ENCODE data around the gene KRTAP9-3.
"Not testable (repeated sequence)": the region's sequence is repeated elsewhere in the genome, so short reads cannot be mapped to it uniquely, and the experiment has no call there.

KRTAP9-3 gene

GRCh38 chr17:41232399-41233105 is at the start of gene KRTAP9-3:
TSS of gene KRTAP9-3 (plus strand) at chr17:41232449. CDS start at chr17:41232502, 53 bp downstream.
- not testable (repeated sequence) for DNase-seq

- no peak for DNase-seq
Measured at GRCh38 chr17:41184480-41184961, 47.7 kb upstream of the KRTAP9-3 start, which contains the start of gene KRTAP4-1. TSS of gene KRTAP4-1 (minus strand) at chr17:41184911. CDS start at chr17:41184854, 57 bp downstream.

DNA sequence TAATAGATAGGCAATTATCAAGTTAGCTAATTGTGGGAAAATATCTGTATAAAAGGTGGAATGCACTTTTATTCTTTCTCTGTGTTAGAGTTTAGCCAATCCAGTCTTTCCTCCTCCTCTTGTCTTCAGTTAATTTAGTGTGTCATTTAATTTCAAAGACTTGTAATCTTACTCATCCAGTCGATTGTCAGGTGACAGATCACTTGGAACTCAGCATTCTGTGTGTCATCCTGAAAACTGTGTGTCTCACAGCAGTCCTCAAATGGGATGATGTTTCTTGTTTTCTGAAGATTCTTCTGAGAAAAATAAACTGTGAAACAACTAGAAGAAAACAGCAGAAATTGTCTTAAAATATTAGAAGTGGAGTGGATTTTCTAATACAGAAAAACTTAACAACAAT is 47.2 kb upstream of the KRTAP9-3 start:
- no peak for DNase-seq

DNA sequence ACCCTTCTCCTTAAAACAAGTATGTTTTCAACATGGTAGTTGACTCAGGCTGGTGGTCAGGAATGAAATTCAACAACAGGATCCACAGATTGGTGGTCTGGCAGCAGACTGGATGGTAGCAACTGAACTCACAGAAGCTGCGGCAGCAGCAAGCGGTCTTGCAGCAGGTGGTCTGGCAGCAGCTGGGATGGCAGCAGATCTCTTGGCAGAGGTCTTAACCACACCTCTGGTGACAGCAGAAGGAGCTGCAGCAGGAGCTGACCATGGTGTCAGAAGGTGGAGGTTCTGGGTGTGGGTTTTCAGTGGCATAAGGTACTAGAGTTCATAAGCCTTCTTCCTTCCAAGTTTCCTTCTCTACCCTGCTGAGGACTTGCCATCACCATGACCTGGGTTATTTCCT is 45.4 kb upstream of the KRTAP9-3 start:
- no peak for DNase-seq

DNA sequence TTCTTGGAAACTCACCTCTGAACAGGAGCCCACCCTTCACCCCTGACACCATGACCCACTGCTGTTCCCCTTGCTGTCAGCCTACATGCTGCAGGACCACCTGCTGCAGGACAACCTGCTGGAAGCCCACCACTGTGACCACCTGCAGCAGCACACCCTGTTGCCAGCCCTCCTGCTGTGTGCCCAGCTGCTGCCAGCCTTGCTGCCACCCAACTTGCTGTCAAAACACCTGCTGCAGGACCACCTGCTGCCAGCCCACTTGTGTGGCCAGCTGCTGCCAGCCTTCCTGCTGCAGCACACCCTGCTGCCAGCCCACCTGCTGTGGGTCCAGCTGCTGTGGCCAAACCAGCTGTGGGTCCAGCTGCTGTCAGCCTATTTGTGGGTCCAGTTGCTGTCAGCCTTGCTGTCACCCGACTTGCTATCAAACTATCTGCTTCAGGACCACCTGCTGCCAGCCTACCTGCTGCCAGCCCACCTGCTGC is 42.4 kb upstream of the KRTAP9-3 start, which contains the start of gene KRTAP9-1:
Gene KRTAP9-1, plus strand, starts transcription at position 51 of the 482 bp plus-strand sequence. Its CDS starts 0 bp downstream, at position 51.
- not testable (repeated sequence) for DNase-seq

GRCh38 chr17:41190328-41190727 is 41.9 kb upstream of the KRTAP9-3 start:
- DNase-seq = no peak

- no peak for DNase-seq
Measured at GRCh38 chr17:41196068-41196467, 36.2 kb upstream of the KRTAP9-3 start.

GRCh38 chr17:41199421-41200078 is 32.7 kb upstream of the KRTAP9-3 start:
- no peak for DNase-seq

DNA sequence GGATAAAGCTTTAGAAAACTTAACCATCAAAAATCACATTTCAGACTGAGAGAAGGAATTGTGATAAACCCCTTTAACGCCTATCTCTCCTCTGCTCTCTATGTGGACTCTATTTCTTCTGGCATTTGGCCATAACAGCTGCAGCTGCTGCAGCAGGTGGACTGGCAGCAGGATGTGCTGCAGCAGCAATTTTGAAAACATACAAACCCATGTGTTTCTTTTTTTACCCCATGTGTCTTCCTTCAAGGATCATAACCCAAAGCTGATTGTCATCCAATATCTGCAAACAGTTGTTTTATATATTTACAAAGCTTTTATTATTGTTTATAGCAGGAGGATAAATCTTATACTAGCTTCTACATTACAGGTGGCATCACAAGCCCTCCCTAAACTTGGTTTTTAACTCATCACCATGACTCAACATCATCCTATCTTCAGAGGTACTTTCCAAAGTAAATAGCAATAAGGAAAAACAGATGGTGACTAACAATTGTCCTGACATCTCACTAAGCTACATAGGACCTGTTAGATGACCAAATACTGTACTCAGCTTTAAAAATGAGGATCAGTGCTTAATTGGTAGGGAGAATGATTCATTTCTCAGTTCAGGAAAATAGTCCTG is 20.3 kb upstream of the KRTAP9-3 start:
- DNase-seq = no peak

GRCh38 chr17:41212524-41213169 is 19.6 kb upstream of the KRTAP9-3 start:
- no peak for DNase-seq

DNA sequence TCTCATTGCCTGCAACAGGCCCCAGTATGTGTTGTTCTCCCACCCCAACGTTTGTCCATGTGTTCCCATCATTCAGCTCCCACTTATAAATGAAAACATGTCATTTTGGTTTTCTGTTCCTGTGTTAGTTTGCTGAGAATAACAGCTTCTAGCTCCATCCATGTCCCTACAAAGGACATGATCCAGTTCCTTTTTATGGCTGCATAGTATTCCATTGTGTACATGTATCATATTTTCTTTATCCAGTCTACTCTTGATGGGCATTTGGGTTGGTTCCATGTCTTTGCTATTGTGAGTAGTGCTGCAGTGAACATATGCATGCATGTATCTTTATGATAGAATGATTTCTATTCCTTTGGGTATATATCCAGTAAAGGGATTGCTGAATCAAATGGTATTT is 16.6 kb upstream of the KRTAP9-3 start:
- no peak for DNase-seq

DNA sequence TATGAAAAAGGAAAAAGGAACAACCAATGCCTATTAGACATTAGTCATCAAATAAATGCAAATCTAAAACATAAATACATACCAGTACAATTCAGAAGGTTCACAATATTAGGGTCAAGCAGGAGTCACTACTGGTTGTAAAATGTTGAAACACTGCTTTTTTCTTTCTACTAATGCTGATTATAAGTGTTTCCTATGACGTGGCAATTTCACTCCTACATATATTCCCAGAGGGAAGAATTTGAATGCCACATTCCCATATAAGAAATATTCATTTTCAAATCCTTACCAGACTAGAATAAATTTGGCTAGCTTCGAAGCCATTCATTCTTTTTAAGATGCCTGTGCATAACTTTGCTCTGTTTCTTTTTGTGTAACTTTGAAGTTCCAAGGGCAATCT is 8.4 kb upstream of the KRTAP9-3 start:
- DNase-seq = no peak

DNA sequence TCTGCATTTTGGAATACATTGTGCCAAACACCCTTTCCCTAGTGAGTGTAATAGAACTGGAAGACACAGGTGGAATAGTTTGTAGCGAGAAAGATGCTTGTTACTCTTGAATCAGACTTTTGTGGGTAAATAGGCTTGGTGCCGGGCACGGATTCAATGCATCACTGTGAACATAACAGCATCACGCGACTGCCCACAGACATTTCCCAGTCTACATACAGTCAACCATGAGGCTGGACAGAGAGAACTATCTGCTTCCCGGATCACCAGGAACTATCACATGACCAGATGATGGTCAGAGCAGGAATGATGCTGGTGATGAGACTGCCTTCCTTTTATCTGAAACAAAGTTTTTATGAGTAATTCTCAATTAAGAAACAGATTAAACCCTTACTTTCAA is 6.2 kb upstream of the KRTAP9-3 start:
- DNase-seq = no peak

GRCh38 chr17:41226598-41227095 is 5.6 kb upstream of the KRTAP9-3 start, which contains the start of gene KRTAP9-2:
TSS of gene KRTAP9-2 (plus strand) at chr17:41226648. CDS start at chr17:41226655, 7 bp downstream.
- not testable (repeated sequence) for DNase-seq

DNA sequence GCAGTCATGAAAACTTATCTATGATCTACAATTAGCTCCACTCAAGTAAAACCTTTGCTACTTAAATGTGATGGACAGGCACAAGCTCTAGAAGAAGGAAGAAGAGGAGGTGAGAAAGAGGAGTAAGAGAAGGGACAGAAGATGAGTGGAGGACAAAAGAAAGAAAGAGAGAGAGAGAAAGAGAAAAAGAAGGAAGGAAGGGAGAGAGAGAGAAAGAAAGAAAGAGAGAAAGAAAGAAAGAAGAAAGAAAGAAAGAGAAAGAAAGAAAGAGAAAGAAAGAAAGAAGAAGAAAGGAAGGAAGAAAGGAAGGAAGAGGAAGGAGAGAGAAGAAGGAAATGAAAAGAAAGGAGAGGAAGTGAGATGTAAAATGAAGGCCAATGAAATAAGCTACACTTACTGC is 2.2 kb upstream of the KRTAP9-3 start:
- DNase-seq = no peak

DNA sequence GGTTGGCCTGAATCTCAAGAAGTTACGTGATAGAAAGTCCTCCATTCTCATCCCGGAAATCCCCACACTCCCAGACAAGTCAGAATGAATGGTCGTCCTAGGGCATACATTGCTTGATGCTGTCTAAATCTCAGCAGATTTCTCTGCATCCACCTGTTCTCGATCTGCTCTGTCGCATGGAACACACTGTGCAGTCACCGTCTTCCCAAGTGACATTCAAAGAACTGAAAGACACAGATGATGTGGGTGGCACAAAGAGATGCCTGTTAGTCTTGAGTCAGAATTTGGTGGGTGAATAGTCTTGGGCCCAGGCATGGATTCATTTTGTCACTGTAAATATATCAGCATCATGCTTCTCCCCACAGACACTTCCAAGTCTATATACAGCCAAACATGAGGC is 518 bp upstream of the KRTAP9-3 start:
- no peak for DNase-seq

- DNase-seq = not testable (repeated sequence)
Measured at GRCh38 chr17:41237116-41237515, 4.9 kb downstream of the KRTAP9-3 start.

- not testable (repeated sequence) for DNase-seq
Measured at GRCh38 chr17:41237949-41238437, 5.7 kb downstream of the KRTAP9-3 start, which contains the start of gene KRTAP9-8. TSS of gene KRTAP9-8 (plus strand) at chr17:41237999. CDS start at chr17:41238052, 53 bp downstream.

DNA sequence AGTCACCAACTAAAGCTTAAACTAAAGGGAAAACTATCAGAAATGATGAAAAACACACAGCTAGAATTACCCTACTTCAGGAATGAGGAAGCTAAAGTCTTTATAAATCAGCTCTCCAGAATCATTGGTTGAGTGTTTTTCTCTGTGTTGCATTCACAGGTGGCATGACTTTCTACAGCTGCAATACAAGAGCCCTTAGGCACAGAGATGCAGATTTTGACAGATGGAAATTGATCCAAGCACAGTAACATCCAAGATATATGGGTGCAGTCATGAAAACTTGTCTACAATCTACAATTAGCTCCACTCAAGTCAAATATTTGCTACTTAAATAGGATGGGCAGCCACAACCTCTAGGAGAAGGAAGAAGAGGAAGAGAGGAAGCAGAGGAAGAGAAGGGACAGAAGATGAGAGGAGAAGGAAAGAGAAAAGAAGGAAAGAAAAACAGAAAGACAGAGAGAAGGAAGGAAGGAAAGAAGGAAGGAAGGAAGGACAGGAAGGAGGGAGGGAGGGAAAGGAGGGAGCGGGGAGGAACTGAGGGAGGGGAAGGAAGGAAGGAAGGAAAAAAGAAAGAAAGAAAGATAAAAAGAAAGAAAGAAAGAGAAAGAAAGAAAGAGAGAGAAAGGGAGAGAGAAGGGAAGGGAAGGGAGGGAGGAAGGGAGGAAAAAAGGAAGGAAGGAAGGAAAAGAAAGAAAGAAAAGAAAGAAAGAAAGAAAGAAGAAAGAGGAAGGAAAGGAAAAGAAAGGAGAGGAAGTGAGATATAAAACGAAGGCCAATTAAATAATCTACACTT is 14.9 kb downstream of the KRTAP9-3 start:
- DNase-seq = not testable (repeated sequence)

- DNase-seq = not testable (repeated sequence)
Measured at GRCh38 chr17:41249637-41250240, 17.5 kb downstream of the KRTAP9-3 start, which contains the start of gene KRTAP9-4. TSS of gene KRTAP9-4 (plus strand) at chr17:41249687. CDS start at chr17:41249721, 34 bp downstream.

GRCh38 chr17:41251261-41251660 is 19.0 kb downstream of the KRTAP9-3 start:
- no peak for DNase-seq

All from CD4-positive, alpha-beta T cell treated with Interferon gamma for 1 hour (primary cell).